GM23338 (cell line): ENCODE data around the gene ESPN. TPM values are rescaled to one million over a fixed set of nuclear protein-coding genes. Genes with fewer than 3 reads are reported as not detected.

Experiments used
- ATAC-seq: fragments of 200-7000 bp; cut with Tn5 transposase; 3 replicates; pipeline ENCODE4 v1.9.1; 2020
- DNase-seq: peaks from one replicate; pipeline ENCODE4 v3.0.0-alpha.2; 2015; ENCODE audit warnings: low spot score
- H2AFZ ChIP-seq: fragments of 200-600 bp; sonication (generic); 2 replicates; pipeline ENCODE4 v1.8.0; 2016; ENCODE audit warnings: antibody characterized with exemption, mild to moderate bottlenecking, moderate library complexity
- H3F3A ChIP-seq: fragments of 200-600 bp; sonication (generic); replicated peaks from 2 replicates; pipeline ENCODE4 v1.8.0; 2017; ENCODE audit warnings: antibody characterized with exemption, mixed run types, low read depth
- H3K27ac ChIP-seq: fragments of 200-600 bp; sonication (generic); 2 replicates; pipeline ENCODE4 v1.6.1; 2016; ENCODE audit warnings: low read depth
- H3K27me3 ChIP-seq: fragments of 200-600 bp; sonication (generic); 2 replicates; pipeline ENCODE4 v1.8.0; 2016; ENCODE audit warnings: mild to moderate bottlenecking, mixed run types, moderate library complexity; ENCODE audit not compliant: insufficient read depth
- H3K36me3 ChIP-seq: fragments of 200-600 bp; sonication (generic); 2 replicates; pipeline ENCODE4 v1.8.0; 2016; ENCODE audit warnings: mild to moderate bottlenecking; ENCODE audit not compliant: insufficient read depth
- H3K4me1 ChIP-seq: fragments of 200-600 bp; sonication (generic); 2 replicates; pipeline ENCODE4 v1.8.0; 2016; ENCODE audit warnings: mild to moderate bottlenecking, moderate library complexity; ENCODE audit not compliant: insufficient read depth
- H3K4me2 ChIP-seq: fragments of 200-600 bp; sonication (generic); 2 replicates; pipeline ENCODE4 v1.7.1; 2017; ENCODE audit warnings: mixed run types
- H3K4me3 ChIP-seq: fragments of 200-600 bp; sonication (generic); 2 replicates; pipeline ENCODE4 v1.6.1; 2016; ENCODE audit warnings: mixed run types
- H3K79me2 ChIP-seq: fragments of 200-600 bp; sonication (generic); replicated peaks from 2 replicates; pipeline ENCODE4 v1.8.0; 2017; ENCODE audit warnings: mild to moderate bottlenecking; ENCODE audit not compliant: insufficient read depth
- H3K9me2 ChIP-seq: fragments of 200-600 bp; sonication (generic); 2 replicates; pipeline ENCODE4 v1.8.0; 2017; ENCODE audit not compliant: insufficient read depth
- H4K20me1 ChIP-seq: fragments of 200-600 bp; sonication (generic); replicated peaks from 2 replicates; pipeline ENCODE4 v1.8.0; 2017; ENCODE audit warnings: mild to moderate bottlenecking; ENCODE audit not compliant: insufficient read depth
- H3K27ac Mint-ChIP-seq: 2 replicates; pipeline ENCODE4 v1.8.0; 2020; ENCODE audit warnings: inconsistent platforms, mild to moderate bottlenecking, moderate library complexity, mixed read lengths
- H3K27me3 Mint-ChIP-seq: 3 replicates; pipeline ENCODE4 v1.8.0; 2022; ENCODE audit warnings: low read depth, mild to moderate bottlenecking, moderate library complexity, mixed read lengths, inconsistent platforms; ENCODE audit not compliant: insufficient read depth, poor library complexity
- H3K36me3 Mint-ChIP-seq: 3 replicates; pipeline ENCODE4 v1.8.0; 2021; ENCODE audit warnings: low read depth, mild to moderate bottlenecking, inconsistent platforms, moderate library complexity, mixed read lengths
- H3K4me1 Mint-ChIP-seq: 3 replicates; pipeline ENCODE4 v1.8.0; 2020; ENCODE audit warnings: mild to moderate bottlenecking, inconsistent platforms, mixed read lengths
- H3K4me3 Mint-ChIP-seq: 3 replicates; pipeline ENCODE4 v1.8.0; 2021; ENCODE audit warnings: moderate library complexity, mild to moderate bottlenecking, inconsistent platforms, mixed read lengths
- H3K9me3 Mint-ChIP-seq: 3 replicates; pipeline ENCODE4 v1.8.0; 2020; ENCODE audit warnings: moderate library complexity, mild to moderate bottlenecking, inconsistent platforms, mixed read lengths
- CREB1 ChIP-seq: fragments of 250-450 bp; sonication (Bioruptor Pico); IDR thresholded peaks from 2 replicates; pipeline ENCODE4 v1.5.0; 2020; ENCODE audit warnings: low read depth, mild to moderate bottlenecking, moderate library complexity
- ETS1 ChIP-seq: IDR thresholded peaks from 2 replicates; pipeline ENCODE4 v1.6.1; 2016; ENCODE audit warnings: antibody characterized with exemption
- EZH2 ChIP-seq: fragments of 200-600 bp; sonication (generic); IDR thresholded peaks from one replicate; pipeline ENCODE4 v1.8.0; 2017; ENCODE audit warnings: antibody characterized with exemption, mild to moderate bottlenecking, low read depth; ENCODE audit not compliant: unreplicated experiment
- EZH2phosphoT487 ChIP-seq: fragments of 200-600 bp; sonication (generic); IDR thresholded peaks from one replicate; pipeline ENCODE4 v1.8.1; 2018; ENCODE audit warnings: antibody characterized with exemption; ENCODE audit not compliant: unreplicated experiment
- JUNB ChIP-seq: IDR thresholded peaks from one replicate; pipeline ENCODE4 v1.6.1; 2016; ENCODE audit warnings: antibody characterized with exemption; ENCODE audit not compliant: unreplicated experiment
- NANOG ChIP-seq: IDR thresholded peaks from 2 replicates; pipeline ENCODE4 v1.6.1; 2016; ENCODE audit warnings: antibody characterized with exemption, borderline replicate concordance
- POLR2AphosphoS5 ChIP-seq: IDR thresholded peaks from 2 replicates; pipeline ENCODE4 v1.6.1; 2016; ENCODE audit warnings: antibody characterized with exemption, low read depth
- STAT1 ChIP-seq: IDR thresholded peaks from one replicate; pipeline ENCODE4 v1.6.1; 2016; ENCODE audit warnings: antibody characterized with exemption; ENCODE audit not compliant: unreplicated experiment
- ZNF114 ChIP-seq: fragments of 250-450 bp; sonication (Bioruptor Pico); IDR thresholded peaks from 2 replicates; pipeline ENCODE4 v1.5.0; 2020; ENCODE audit warnings: mild to moderate bottlenecking, moderate library complexity
- ZNF331 ChIP-seq: fragments of 250-450 bp; sonication (Bioruptor Pico); IDR thresholded peaks from 2 replicates; pipeline ENCODE4 v1.5.0; 2020; ENCODE audit warnings: low read depth, mild to moderate bottlenecking, moderate library complexity
- ZNF462 ChIP-seq: fragments of 250-450 bp; sonication (Bioruptor Pico); IDR thresholded peaks from 2 replicates; pipeline ENCODE4 v1.5.0; 2020; ENCODE audit warnings: mild to moderate bottlenecking, moderate library complexity
- polyA plus RNA-seq: library from polyadenylated mRNA; unstranded; fragments of >200 nt; fragmentation: Nextera tagmentation; extraction: Ambion mirVana; gene quantifications from 2 replicates; pipeline ENCODE4 v1.2.1, GENCODE V29; 2016
- total RNA-seq: library from RNA; depleted of rRNA; stranded (reverse); fragments of >200 nt; shearing (Covaris generic); gene quantifications from 2 replicates; pipeline ENCODE4 v1.2.3, GENCODE V29; 2014
- TF ChIP-seq, protein P1 (sequence below), 2 experiments: fragments of 200-600 bp in 1 of 2; sonication (generic) in 1 of 2; conservative IDR thresholded peaks; 2 replicates each; pipeline versions ENCODE4 v1.5.1 to v1.6.1; 2016 to 2017; ENCODE audit warnings: antibody characterized with exemption in 2 of 2, low read depth in 2 of 2, mild to moderate bottlenecking in 2 of 2, moderate library complexity in 1 of 2
- TF ChIP-seq, protein P2 (sequence below): IDR thresholded peaks from one replicate; pipeline ENCODE4 v1.6.1; 2018; ENCODE audit warnings: antibody characterized with exemption; ENCODE audit not compliant: unreplicated experiment

Gene ESPN
- total and polyA plus RNA-seq, 2 experiments from 2014 or later = 12.2 to 13.6 TPM

DNA sequence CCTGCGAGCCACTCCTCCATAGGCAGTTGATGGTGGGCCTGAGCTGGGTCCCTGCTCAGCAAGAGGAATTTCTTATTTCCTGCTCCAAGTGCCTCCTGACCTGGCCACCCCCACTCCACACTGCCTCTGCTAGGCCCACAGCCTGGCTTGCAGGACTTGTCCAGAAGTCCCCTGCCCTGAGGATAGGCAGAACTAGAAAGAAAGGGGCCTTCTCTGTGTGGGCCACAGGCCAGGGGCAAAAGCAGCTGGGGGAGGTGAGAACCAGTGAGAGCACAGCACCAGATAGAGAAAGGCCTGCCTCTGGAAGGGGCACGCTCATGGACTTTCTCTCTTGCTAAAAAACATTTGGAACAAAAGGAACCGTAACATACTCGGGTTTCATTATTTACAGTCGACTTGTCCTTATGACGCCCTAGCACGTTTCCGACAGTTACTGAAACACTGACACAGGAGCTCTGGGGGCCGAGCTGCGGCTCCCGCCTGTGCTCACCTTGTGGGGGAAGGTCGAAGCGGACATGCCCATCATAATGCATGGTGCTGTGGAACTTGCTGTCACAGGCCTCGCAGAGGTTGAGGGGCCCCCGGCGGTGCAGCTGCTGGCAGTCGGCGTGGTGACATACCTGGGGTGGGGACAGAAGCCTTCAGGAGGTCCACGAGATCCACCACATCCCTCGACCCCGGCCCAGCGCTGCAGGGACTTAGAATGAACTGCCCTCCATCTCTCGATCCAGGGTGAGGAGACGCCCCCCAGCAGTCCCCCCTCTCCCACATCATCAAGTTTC, 52.7 kb downstream of the ESPN start:
- peaks cover 14% of the 10 kb centered on the region; the same call in 1 of the 2 replicates for H3K4me1 ChIP-seq
- Mint-ChIP-seq H3K27ac (0 out of 2 replicates have a peak overlapping the region, but pooled peaks have one; percentile 48), H3K27me3 (peaks cover 4% of the 10 kb centered on the region), H3K36me3 (peaks cover 11% of the 10 kb centered on the region; the same call in 2 of the 3 replicates), H3K4me1 (peaks cover 28% of the 10 kb centered on the region), H3K4me3 (no peak overlapping the region), H3K9me3 (no peaks in the 10 kb centered on the region)
- no peak for ATAC-seq
- H3K36me3 ChIP-seq = no peaks in the 10 kb centered on the region
- H4K20me1 ChIP-seq = peaks cover 2% of the 10 kb centered on the region; the same call in 1 of the 2 replicates
- no peaks in the 10 kb centered on the region for H3K79me2 ChIP-seq
- H3F3A ChIP-seq = 0 out of 2 replicates have a peak, but pooled peaks cover 11% of the 10 kb centered on the region
- H3K27ac ChIP-seq = 0 out of 2 replicates have a peak overlapping the region, but pooled peaks have one; percentile 45
- H3K4me2 ChIP-seq = peak overlapping the region; percentile 51; the same call in 1 of the 2 replicates
- H3K4me3 ChIP-seq = no peak overlapping the region
- H3K9me2 ChIP-seq = no peaks in the 10 kb centered on the region
- DNase-seq = no peak
- H2AFZ ChIP-seq = no peak overlapping the region
- TF ChIP-seq ZNF462 (CRISPR knock-in tag) (no peak), ZNF331 (no peak), ZNF114 (CRISPR knock-in tag) (no peak), CREB1 (CRISPR knock-in tag) (no peak), POLR2AphosphoS5 (no peak), JUNB (no peak), NANOG (no peak), EZH2 (no peak), STAT1 (no peak), EZH2phosphoT487 (no peak), ETS1 (no peak)
- TF ChIP-seq, protein P1, sequence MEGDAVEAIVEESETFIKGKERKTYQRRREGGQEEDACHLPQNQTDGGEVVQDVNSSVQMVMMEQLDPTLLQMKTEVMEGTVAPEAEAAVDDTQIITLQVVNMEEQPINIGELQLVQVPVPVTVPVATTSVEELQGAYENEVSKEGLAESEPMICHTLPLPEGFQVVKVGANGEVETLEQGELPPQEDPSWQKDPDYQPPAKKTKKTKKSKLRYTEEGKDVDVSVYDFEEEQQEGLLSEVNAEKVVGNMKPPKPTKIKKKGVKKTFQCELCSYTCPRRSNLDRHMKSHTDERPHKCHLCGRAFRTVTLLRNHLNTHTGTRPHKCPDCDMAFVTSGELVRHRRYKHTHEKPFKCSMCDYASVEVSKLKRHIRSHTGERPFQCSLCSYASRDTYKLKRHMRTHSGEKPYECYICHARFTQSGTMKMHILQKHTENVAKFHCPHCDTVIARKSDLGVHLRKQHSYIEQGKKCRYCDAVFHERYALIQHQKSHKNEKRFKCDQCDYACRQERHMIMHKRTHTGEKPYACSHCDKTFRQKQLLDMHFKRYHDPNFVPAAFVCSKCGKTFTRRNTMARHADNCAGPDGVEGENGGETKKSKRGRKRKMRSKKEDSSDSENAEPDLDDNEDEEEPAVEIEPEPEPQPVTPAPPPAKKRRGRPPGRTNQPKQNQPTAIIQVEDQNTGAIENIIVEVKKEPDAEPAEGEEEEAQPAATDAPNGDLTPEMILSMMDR (conservative IDR thresholded peaks at IDR 0.05; ENCODE audit: low read depth in 2 of 2) = no peak
- TF ChIP-seq, protein P2, sequence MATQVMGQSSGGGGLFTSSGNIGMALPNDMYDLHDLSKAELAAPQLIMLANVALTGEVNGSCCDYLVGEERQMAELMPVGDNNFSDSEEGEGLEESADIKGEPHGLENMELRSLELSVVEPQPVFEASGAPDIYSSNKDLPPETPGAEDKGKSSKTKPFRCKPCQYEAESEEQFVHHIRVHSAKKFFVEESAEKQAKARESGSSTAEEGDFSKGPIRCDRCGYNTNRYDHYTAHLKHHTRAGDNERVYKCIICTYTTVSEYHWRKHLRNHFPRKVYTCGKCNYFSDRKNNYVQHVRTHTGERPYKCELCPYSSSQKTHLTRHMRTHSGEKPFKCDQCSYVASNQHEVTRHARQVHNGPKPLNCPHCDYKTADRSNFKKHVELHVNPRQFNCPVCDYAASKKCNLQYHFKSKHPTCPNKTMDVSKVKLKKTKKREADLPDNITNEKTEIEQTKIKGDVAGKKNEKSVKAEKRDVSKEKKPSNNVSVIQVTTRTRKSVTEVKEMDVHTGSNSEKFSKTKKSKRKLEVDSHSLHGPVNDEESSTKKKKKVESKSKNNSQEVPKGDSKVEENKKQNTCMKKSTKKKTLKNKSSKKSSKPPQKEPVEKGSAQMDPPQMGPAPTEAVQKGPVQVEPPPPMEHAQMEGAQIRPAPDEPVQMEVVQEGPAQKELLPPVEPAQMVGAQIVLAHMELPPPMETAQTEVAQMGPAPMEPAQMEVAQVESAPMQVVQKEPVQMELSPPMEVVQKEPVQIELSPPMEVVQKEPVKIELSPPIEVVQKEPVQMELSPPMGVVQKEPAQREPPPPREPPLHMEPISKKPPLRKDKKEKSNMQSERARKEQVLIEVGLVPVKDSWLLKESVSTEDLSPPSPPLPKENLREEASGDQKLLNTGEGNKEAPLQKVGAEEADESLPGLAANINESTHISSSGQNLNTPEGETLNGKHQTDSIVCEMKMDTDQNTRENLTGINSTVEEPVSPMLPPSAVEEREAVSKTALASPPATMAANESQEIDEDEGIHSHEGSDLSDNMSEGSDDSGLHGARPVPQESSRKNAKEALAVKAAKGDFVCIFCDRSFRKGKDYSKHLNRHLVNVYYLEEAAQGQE = no peak
- H3K27me3 ChIP-seq = no peaks in the 10 kb centered on the region
